ENCODE measurements around the gene RRAGC. TPM values are rescaled to one million over a fixed set of nuclear protein-coding genes. Genes with fewer than 3 reads are reported as not detected.

The RRAGC gene
- polyA plus RNA-seq (2013): 36.4 and 39.7 TPM in 2 replicates

DNA sequence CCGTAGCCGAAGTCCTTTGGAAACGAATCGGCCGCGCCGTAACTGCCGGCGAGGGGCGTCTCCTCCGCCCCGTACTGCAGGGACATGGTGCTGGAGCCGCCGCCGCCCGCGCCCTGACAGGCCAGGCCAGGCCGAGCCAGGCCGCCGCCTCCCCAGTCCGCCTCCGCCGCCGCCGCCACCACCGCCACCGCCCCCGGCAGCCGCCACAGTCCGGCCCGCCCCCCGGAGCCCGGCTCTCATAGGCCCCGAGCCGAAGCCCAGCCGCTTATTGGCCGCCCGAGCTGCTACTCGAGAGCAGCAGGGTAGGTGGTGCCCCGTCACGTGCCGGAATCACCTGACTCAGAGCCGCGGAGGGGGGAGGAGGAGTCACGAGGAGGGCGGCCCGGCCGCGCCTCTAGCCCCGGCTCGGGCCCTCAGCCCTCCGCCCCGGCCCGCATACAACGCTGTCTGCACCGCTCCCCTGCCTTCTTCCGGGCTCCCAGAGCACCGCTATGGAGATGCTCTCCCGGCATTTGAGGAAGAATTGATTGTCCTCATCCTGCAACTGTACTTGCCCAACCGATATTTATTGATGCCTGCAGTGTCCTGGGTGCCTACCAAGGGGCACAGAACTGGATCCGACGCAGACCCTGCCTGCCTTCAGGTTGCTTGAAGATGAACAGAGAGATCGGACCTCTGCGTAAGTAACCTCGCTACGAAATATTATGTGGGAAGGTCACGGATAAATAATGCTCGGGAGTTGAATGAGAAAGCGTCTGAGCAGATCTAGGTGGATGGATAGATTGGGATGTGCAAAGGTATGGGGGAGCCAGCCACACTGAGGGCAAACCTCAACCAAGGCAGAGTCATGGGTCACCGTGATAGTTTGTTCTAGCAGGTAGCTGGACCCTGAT, at the start of gene RRAGC:
Gene RRAGC, minus strand, starts transcription at position 212 of the 893 bp plus-strand sequence. Its CDS starts 126 bp downstream, at position 86.
- DNase-seq: peak; percentile 100
- peak within 1 kb of the TSS; percentile 68 for H4K91ac ChIP-seq (ENCODE audit: low read depth, low read length)
- no CpG with 5 or more reads among the region's 70 CpGs for WGBS (ENCODE audit: extremely low coverage, insufficient coverage, insufficient read length)
- H3K4me2 ChIP-seq (ENCODE audit: low read length): peak within 1 kb of the TSS; percentile 96
- peak within 1 kb of the TSS; percentile 98 for H3K4me3 ChIP-seq (ENCODE audit: low read depth, low read length)
- H4K12ac ChIP-seq (ENCODE audit: low read depth, low read length): no peak within 1 kb of the TSS
- H3K27me3 ChIP-seq (ENCODE audit: insufficient read depth, low read length): no peaks in the 10 kb centered on the region
- H3K4ac ChIP-seq (ENCODE audit: low read depth, low read length): peak within 1 kb of the TSS; percentile 13
- H2BK120ac ChIP-seq (ENCODE audit: insufficient read depth, low read length, poor library complexity): no peak within 1 kb of the TSS
- no peak within 1 kb of the TSS for H3K23ac ChIP-seq (ENCODE audit: low read length)
- H3K79me2 ChIP-seq (ENCODE audit: control insufficient read depth, insufficient read depth, low read length, poor library complexity): peaks cover 9% of the 10 kb centered on the region
- peaks cover 0 to 2% of the 10 kb centered on the region in 2 experiments for H3K4me1 ChIP-seq (ENCODE audit: control insufficient read depth in 1 of 2, insufficient read depth in 2 of 2, low read length in 2 of 2)
- peaks cover 4% of the 10 kb centered on the region for H3K79me1 ChIP-seq (ENCODE audit: low read length)
- peak within 1 kb of the TSS; percentile 61 for H3K27ac ChIP-seq (ENCODE audit: low read depth, low read length)
- peaks cover 2 to 9% of the 10 kb centered on the region in 2 experiments for H3K36me3 ChIP-seq (ENCODE audit: control insufficient read depth in 1 of 2, insufficient read depth in 2 of 2, low read length in 2 of 2)
- no peak within 1 kb of the TSS for H2AK5ac ChIP-seq (ENCODE audit: low read length)
- H2AFZ ChIP-seq (ENCODE audit: insufficient read depth, low read length, poor library complexity): peak within 1 kb of the TSS; percentile 88
- H3K18ac ChIP-seq (ENCODE audit: low read length): peak within 1 kb of the TSS; percentile 88
- peak within 1 kb of the TSS; percentile 81 for H4K8ac ChIP-seq (ENCODE audit: low read depth, low read length)
- H2BK5ac ChIP-seq (ENCODE audit: low read depth, low read length, poor library complexity): peak within 1 kb of the TSS; percentile 65
- H3K9ac ChIP-seq (ENCODE audit: low read length): peak within 1 kb of the TSS; percentile 85
- peak within 1 kb of the TSS; percentile 90 for H3K14ac ChIP-seq (ENCODE audit: low read length)
- no peaks in the 10 kb centered on the region for H3K9me3 ChIP-seq (ENCODE audit: insufficient read depth, low read depth, low read length)
- H2BK12ac ChIP-seq (ENCODE audit: low read length): no peak within 1 kb of the TSS

GRCh38 chr1:38908821-38909220, 49.2 kb upstream of the RRAGC start:
- no peak overlapping the region for H4K12ac ChIP-seq (ENCODE audit: low read depth, low read length)
- no peak overlapping the region for H2AK5ac ChIP-seq (ENCODE audit: low read length)
- no peak overlapping the region for H3K4ac ChIP-seq (ENCODE audit: low read depth, low read length)
- DNase-seq: no peak
- H3K14ac ChIP-seq (ENCODE audit: low read length): no peak overlapping the region
- no peak overlapping the region for H3K18ac ChIP-seq (ENCODE audit: low read length)
- H3K4me2 ChIP-seq (ENCODE audit: low read length): no peak overlapping the region
- no peak overlapping the region for H2AFZ ChIP-seq (ENCODE audit: insufficient read depth, low read length, poor library complexity)
- H4K8ac ChIP-seq (ENCODE audit: low read depth, low read length): no peak overlapping the region
- no CpG with 5 or more reads among the region's 13 CpGs for WGBS (ENCODE audit: extremely low coverage, insufficient coverage, insufficient read length)
- H3K79me2 ChIP-seq (ENCODE audit: control insufficient read depth, insufficient read depth, low read length, poor library complexity): no peaks in the 10 kb centered on the region
- H2BK12ac ChIP-seq (ENCODE audit: low read length): no peak overlapping the region
- no peak overlapping the region for H3K27ac ChIP-seq (ENCODE audit: low read depth, low read length)
- no peaks in the 10 kb centered on the region for H3K36me3 ChIP-seq (ENCODE audit: control insufficient read depth in 1 of 2, insufficient read depth in 2 of 2, low read length in 2 of 2)
- no peak overlapping the region for H4K91ac ChIP-seq (ENCODE audit: low read depth, low read length)
- H3K9ac ChIP-seq (ENCODE audit: low read length): no peak overlapping the region
- no peak overlapping the region for H2BK5ac ChIP-seq (ENCODE audit: low read depth, low read length, poor library complexity)
- H2BK120ac ChIP-seq (ENCODE audit: insufficient read depth, low read length, poor library complexity): no peak overlapping the region
- H3K9me3 ChIP-seq (ENCODE audit: insufficient read depth, low read depth, low read length): no peaks in the 10 kb centered on the region
- no peak overlapping the region for H3K4me3 ChIP-seq (ENCODE audit: low read depth, low read length)
- no peaks in the 10 kb centered on the region for H3K27me3 ChIP-seq (ENCODE audit: insufficient read depth, low read length)
- H3K23ac ChIP-seq (ENCODE audit: low read length): no peak overlapping the region
- H3K79me1 ChIP-seq (ENCODE audit: low read length): no peaks in the 10 kb centered on the region
- H3K4me1 ChIP-seq (ENCODE audit: control insufficient read depth in 1 of 2, insufficient read depth in 2 of 2, low read length in 2 of 2): no peaks in the 10 kb centered on the region

- Histone ChIP-seq H4K91ac (ENCODE audit: low read depth, low read length) (no peak overlapping the region), H3K14ac (ENCODE audit: low read length) (no peak overlapping the region), H3K36me3 (ENCODE audit: control insufficient read depth in 1 of 2, insufficient read depth in 2 of 2, low read length in 2 of 2) (no peaks in the 10 kb centered on the region), H4K8ac (ENCODE audit: low read depth, low read length) (no peak overlapping the region), H3K79me1 (ENCODE audit: low read length) (no peaks in the 10 kb centered on the region), H3K9ac (ENCODE audit: low read length) (no peak overlapping the region), H2BK5ac (ENCODE audit: low read depth, low read length, poor library complexity) (no peak overlapping the region), H2BK12ac (ENCODE audit: low read length) (no peak overlapping the region), H3K18ac (ENCODE audit: low read length) (no peak overlapping the region), H3K4me2 (ENCODE audit: low read length) (no peak overlapping the region), H3K27me3 (ENCODE audit: insufficient read depth, low read length) (no peaks in the 10 kb centered on the region), H3K9me3 (ENCODE audit: insufficient read depth, low read depth, low read length) (no peaks in the 10 kb centered on the region), H2BK120ac (ENCODE audit: insufficient read depth, low read length, poor library complexity) (no peak overlapping the region), H2AFZ (ENCODE audit: insufficient read depth, low read length, poor library complexity) (no peak overlapping the region), H2AK5ac (ENCODE audit: low read length) (no peak overlapping the region), H3K23ac (ENCODE audit: low read length) (no peak overlapping the region), H3K4me1 (ENCODE audit: control insufficient read depth in 1 of 2, insufficient read depth in 2 of 2, low read length in 2 of 2) (no peaks in the 10 kb centered on the region), H3K27ac (ENCODE audit: low read depth, low read length) (no peak overlapping the region), H3K4me3 (ENCODE audit: low read depth, low read length) (no peak overlapping the region), H4K12ac (ENCODE audit: low read depth, low read length) (no peak overlapping the region), H3K79me2 (ENCODE audit: control insufficient read depth, insufficient read depth, low read length, poor library complexity) (no peaks in the 10 kb centered on the region), H3K4ac (ENCODE audit: low read depth, low read length) (no peak overlapping the region)
- no CpG with 5 or more reads among the region's 2 CpGs for WGBS (ENCODE audit: extremely low coverage, insufficient coverage, insufficient read length)
- DNase-seq: no peak
These were observed 46.4 kb upstream of the RRAGC start for GRCh38 chr1:38905985-38906384.

GRCh38 chr1:38899560-38899959, 40.0 kb upstream of the RRAGC start:
- H3K23ac ChIP-seq (ENCODE audit: low read length): no peak overlapping the region
- no peak overlapping the region for H4K91ac ChIP-seq (ENCODE audit: low read depth, low read length)
- peak overlapping the region; percentile 35 for H3K4me3 ChIP-seq (ENCODE audit: low read depth, low read length)
- no peak overlapping the region for H4K12ac ChIP-seq (ENCODE audit: low read depth, low read length)
- H3K9ac ChIP-seq (ENCODE audit: low read length): no peak overlapping the region
- no peak overlapping the region for H3K14ac ChIP-seq (ENCODE audit: low read length)
- no peaks in the 10 kb centered on the region for H3K79me2 ChIP-seq (ENCODE audit: control insufficient read depth, insufficient read depth, low read length, poor library complexity)
- no peaks in the 10 kb centered on the region for H3K4me1 ChIP-seq (ENCODE audit: control insufficient read depth in 1 of 2, insufficient read depth in 2 of 2, low read length in 2 of 2)
- H2BK120ac ChIP-seq (ENCODE audit: insufficient read depth, low read length, poor library complexity): no peak overlapping the region
- no peak for DNase-seq
- H3K27me3 ChIP-seq (ENCODE audit: insufficient read depth, low read length): no peaks in the 10 kb centered on the region
- no peak overlapping the region for H2BK12ac ChIP-seq (ENCODE audit: low read length)
- H2AFZ ChIP-seq (ENCODE audit: insufficient read depth, low read length, poor library complexity): no peak overlapping the region
- H2BK5ac ChIP-seq (ENCODE audit: low read depth, low read length, poor library complexity): no peak overlapping the region
- no peak overlapping the region for H3K4ac ChIP-seq (ENCODE audit: low read depth, low read length)
- H3K27ac ChIP-seq (ENCODE audit: low read depth, low read length): no peak overlapping the region
- no CpG with 5 or more reads among the region's 4 CpGs for WGBS (ENCODE audit: extremely low coverage, insufficient coverage, insufficient read length)
- H4K8ac ChIP-seq (ENCODE audit: low read depth, low read length): no peak overlapping the region
- H2AK5ac ChIP-seq (ENCODE audit: low read length): no peak overlapping the region
- no peaks in the 10 kb centered on the region for H3K9me3 ChIP-seq (ENCODE audit: insufficient read depth, low read depth, low read length)
- H3K36me3 ChIP-seq (ENCODE audit: control insufficient read depth in 1 of 2, insufficient read depth in 2 of 2, low read length in 2 of 2): no peaks in the 10 kb centered on the region
- no peaks in the 10 kb centered on the region for H3K79me1 ChIP-seq (ENCODE audit: low read length)
- H3K4me2 ChIP-seq (ENCODE audit: low read length): no peak overlapping the region
- H3K18ac ChIP-seq (ENCODE audit: low read length): no peak overlapping the region

Data from trophoblast cell (in vitro differentiated cells and primary cell).